ENCODE data around the gene CTSD.

Gene CTSD

GRCh38 chr11:1742869-1743584 lies 20.7 kb downstream of the CTSD start:
- DNase-seq = no peak

- DNase-seq = no peak
Observed at GRCh38 chr11:1742371-1742770, 21.4 kb downstream of the CTSD start.

- no peak for DNase-seq
Observed at GRCh38 chr11:1741741-1742140, 22.0 kb downstream of the CTSD start.

- DNase-seq = no peak
Observed at GRCh38 chr11:1740786-1741530, 22.8 kb downstream of the CTSD start.

DNA sequence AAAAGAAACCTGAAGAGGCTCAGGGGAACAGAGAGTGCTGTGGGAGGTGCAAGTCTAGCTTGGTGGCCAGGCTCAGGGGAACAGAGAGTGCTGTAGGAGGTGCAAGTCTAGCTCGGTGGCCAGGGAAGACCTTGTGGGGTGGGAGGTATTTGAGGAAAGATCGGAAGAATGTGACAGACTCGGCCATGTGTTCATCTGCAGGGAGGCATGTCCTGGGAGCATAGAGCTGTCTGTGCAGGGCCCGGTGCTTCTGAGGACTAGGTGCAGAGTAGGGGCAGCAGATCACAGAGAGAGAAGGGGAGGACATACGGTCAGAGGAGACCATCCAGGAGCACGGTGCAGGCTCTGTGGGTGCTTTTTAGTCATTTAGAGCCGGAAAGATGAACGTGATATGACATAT lies 24.2 kb downstream of the CTSD start:
- DNase-seq = no peak

- DNase-seq = no peak
Observed at GRCh38 chr11:1738380-1738779, 25.3 kb downstream of the CTSD start.

GRCh38 chr11:1737080-1737757 lies 26.5 kb downstream of the CTSD start:
- no peak for DNase-seq

- no peak for DNase-seq
Observed at GRCh38 chr11:1736447-1736992, 27.2 kb downstream of the CTSD start.

DNA sequence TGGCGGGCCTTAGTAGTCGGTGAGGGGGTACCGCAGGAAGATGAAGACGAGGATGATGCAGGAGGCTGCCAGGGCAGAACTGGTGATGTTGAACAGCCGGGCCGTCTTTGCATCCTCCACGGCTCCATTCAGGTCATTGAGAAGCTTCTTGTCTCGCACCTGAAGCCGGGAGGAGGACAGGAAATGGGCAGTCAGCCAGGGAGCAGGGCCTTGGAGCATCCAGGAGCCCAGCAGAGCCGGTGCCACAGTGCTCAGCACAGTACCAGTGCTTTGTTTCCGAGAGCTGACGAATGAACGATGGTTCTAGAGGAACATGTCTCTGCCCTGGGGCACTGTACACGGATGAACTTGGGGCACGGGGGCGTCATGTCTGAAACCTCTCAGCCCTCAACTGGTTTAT lies 28.5 kb downstream of the CTSD start:
- DNase-seq = no peak

- DNase-seq = no peak
Observed at GRCh38 chr11:1734641-1735081, 29.1 kb downstream of the CTSD start.

- DNase-seq = no peak
Observed at GRCh38 chr11:1733716-1734640, 29.7 kb downstream of the CTSD start.

- DNase-seq = no peak
Observed at GRCh38 chr11:1733009-1733715, 30.6 kb downstream of the CTSD start.

- DNase-seq = no peak
Observed at GRCh38 chr11:1732418-1733008, 31.2 kb downstream of the CTSD start.

GRCh38 chr11:1731451-1732059 lies 32.2 kb downstream of the CTSD start:
- no peak for DNase-seq

- no peak for DNase-seq
Observed at GRCh38 chr11:1730059-1730629, 33.6 kb downstream of the CTSD start.

- DNase-seq = no peak
Observed at GRCh38 chr11:1729692-1730011, 34.1 kb downstream of the CTSD start.

- DNase-seq = no peak
Observed at GRCh38 chr11:1728931-1729691, 34.6 kb downstream of the CTSD start.

- no peak for DNase-seq
Observed at GRCh38 chr11:1728301-1728700, 35.4 kb downstream of the CTSD start.

DNA sequence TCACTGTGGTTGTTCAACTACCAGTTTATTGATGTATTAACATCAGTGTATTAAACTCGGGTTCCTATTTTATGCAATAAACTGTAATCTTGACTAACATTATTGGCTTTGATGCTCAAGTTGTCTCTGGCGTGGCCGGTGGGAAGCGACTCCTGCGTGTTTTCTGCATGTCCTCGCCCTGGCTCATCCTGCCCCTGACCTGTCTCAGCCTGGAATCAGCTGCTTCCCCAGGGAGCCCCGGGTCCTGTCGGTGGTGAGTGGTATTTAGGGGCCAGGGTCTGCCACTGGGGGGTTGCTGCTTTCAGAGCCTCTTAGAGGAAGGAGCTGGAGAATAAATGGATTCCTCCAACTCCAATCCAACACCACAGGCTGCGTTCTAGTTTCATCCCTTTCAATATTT lies 35.9 kb downstream of the CTSD start:
- DNase-seq = no peak

GRCh38 chr11:1727096-1727690 lies 36.5 kb downstream of the CTSD start:
- DNase-seq = no peak
